K562 (cell line): ENCODE results near the gene CELSR1. TPM values are rescaled to one million over a fixed set of nuclear protein-coding genes. Genes with fewer than 3 reads are reported as not detected.
A peak's percentile ranks its signal among the peaks of the same experiment; 100 is the strongest.

Source experiments
- ATAC-seq: fragments of 200-7000 bp; cut with Tn5 transposase; 3 replicates; pipeline ENCODE4 v1.9.1; 2020; ENCODE audit warnings: moderate library complexity
- BruUV-seq: library from RNA; stranded (reverse); fragments of 400-500 nt; replicated peaks from 2 replicates; lab custom pipeline; 2021; lab: Mats Ljungman, UMichigan
- CTCF ChIA-PET: fragments of 300-600 bp; formaldehyde crosslinking; extraction: SDS; loops from one replicate; lab custom pipeline; 2021; ENCODE audit warnings: low intra/inter-chr PET ratio; lab: Yijun Ruan, JAX
- POLR2A ChIA-PET: fragments of 300-600, 350-650 bp; sonication (Branson Sonifier 250); formaldehyde crosslinking; extraction: SDS; loops from one replicate; lab custom pipeline; 2021; ENCODE audit warnings: antibody characterized with exemption, inconsistent platforms; lab: Yijun Ruan, JAX
- DNase-seq, 4 experiments: peaks; one replicate each; pipeline versions ENCODE4 v3.0.0 to v3.0.0-alpha.2; 2011 to 2018; ENCODE audit warnings: low spot score in 3 of 4, mixed read lengths in 3 of 4; ENCODE audit errors: extremely low read depth in 1 of 4
- FAIRE-seq: peaks from 2 replicates; lab custom pipeline; 2011; peaks lifted over from hg19 to GRCh38; lab: Jason Lieb, UNC
- H2AFZ ChIP-seq: 2 replicates; pipeline ENCODE4 v1.6.0; 2011; ENCODE audit warnings: low read depth, low read length, control low read depth, inconsistent platforms
- H3K27ac ChIP-seq: fragments of 200-600 bp; 3 replicates; pipeline ENCODE4 v1.8.0; 2011; ENCODE audit warnings: low read depth, mild to moderate bottlenecking, control low read depth, inconsistent platforms, low read length, moderate library complexity, mixed read lengths; ENCODE audit errors: extremely low read depth
- H3K27me3 ChIP-seq, 2 experiments: fragments of 300-600 bp in 1 of 2; 2 replicates in 1 of 2; 3 replicates in 1 of 2; pipeline versions ENCODE4 v1.6.0 to v1.8.0; 2011; ENCODE audit warnings: inconsistent platforms in 2 of 2, low read length in 2 of 2, mild to moderate bottlenecking in 1 of 2, mixed read lengths in 1 of 2, moderate library complexity in 1 of 2; ENCODE audit not compliant: control insufficient read depth in 2 of 2, insufficient read depth in 2 of 2
- H3K36me3 ChIP-seq: fragments of 300-600 bp; 3 replicates; pipeline ENCODE4 v1.8.0; 2011; ENCODE audit warnings: mild to moderate bottlenecking, low read length, inconsistent platforms; ENCODE audit not compliant: control insufficient read depth, insufficient read depth
- H3K4me1 ChIP-seq, 2 experiments: fragments of 200-600 bp in 1 of 2; replicated peaks in 1 of 2; 2 replicates in 1 of 2; 3 replicates in 1 of 2; pipeline versions ENCODE4 v1.5.1 to v1.8.0; 2011; ENCODE audit warnings: inconsistent platforms in 2 of 2, low read length in 2 of 2, mild to moderate bottlenecking in 1 of 2, mixed read lengths in 1 of 2, moderate library complexity in 1 of 2; ENCODE audit not compliant: control insufficient read depth in 2 of 2, insufficient read depth in 2 of 2
- H3K4me2 ChIP-seq: 2 replicates; pipeline ENCODE4 v1.6.1; 2011; ENCODE audit warnings: low read length, control low read depth, inconsistent platforms, mixed read lengths; ENCODE audit not compliant: insufficient read depth
- H3K4me3 ChIP-seq: fragments of 200-600 bp; sonication (generic), shearing (Covaris generic); 2 replicates; pipeline ENCODE4 v1.5.1; 2016; ENCODE audit warnings: control low read depth, inconsistent platforms
- H3K79me2 ChIP-seq: fragments of 200-600 bp; 3 replicates; pipeline ENCODE4 v1.8.0; 2011; ENCODE audit warnings: low read length, inconsistent platforms; ENCODE audit not compliant: control insufficient read depth, insufficient read depth
- H3K9ac ChIP-seq, 2 experiments: 2 replicates each; pipeline versions ENCODE4 v1.6.0 to v1.6.1; 2011; ENCODE audit warnings: low read depth in 2 of 2, low read length in 2 of 2, control low read depth in 1 of 2, inconsistent platforms in 1 of 2, mild to moderate bottlenecking in 1 of 2, mixed read lengths in 1 of 2; ENCODE audit not compliant: insufficient read depth in 1 of 2
- H3K9me1 ChIP-seq: one replicate; pipeline ENCODE4 v1.6.0; 2011; ENCODE audit warnings: inconsistent platforms, mild to moderate bottlenecking, low read length, moderate library complexity; ENCODE audit not compliant: control insufficient read depth, insufficient read depth
- H3K9me3 ChIP-seq: replicated peaks from 2 replicates; pipeline ENCODE4 v1.5.1; 2011; ENCODE audit warnings: low read depth, low read length, inconsistent platforms; ENCODE audit not compliant: control insufficient read depth, insufficient read depth
- H4K20me1 ChIP-seq: replicated peaks from 2 replicates; pipeline ENCODE4 v1.6.1; 2011; ENCODE audit warnings: low read length, inconsistent platforms, mixed read lengths; ENCODE audit not compliant: control insufficient read depth, insufficient read depth
- BACH1 ChIP-seq: fragments of 200-800 bp; sonication (Bioruptor generic); IDR thresholded peaks from 2 replicates; pipeline ENCODE4 v1.6.1; 2016; ENCODE audit warnings: missing genetic modification characterization, missing compliant biosample characterization
- CEBPB ChIP-seq: fragments of 450-650 bp; IDR thresholded peaks from 2 replicates; pipeline ENCODE4 v1.6.1; 2016; ENCODE audit warnings: missing genetic modification characterization, missing compliant biosample characterization
- CHCHD3 ChIP-seq: fragments of 250-450 bp; sonication (Bioruptor Pico); IDR thresholded peaks from 2 replicates; pipeline ENCODE4 v2.1.2; 2022; ENCODE audit warnings: mild to moderate bottlenecking
- CHD1 ChIP-seq: fragments of 200-600 bp; sonication (generic); IDR thresholded peaks from one replicate; pipeline ENCODE4 v1.6.1; 2012; ENCODE audit warnings: mild to moderate bottlenecking, moderate library complexity, low read length, inconsistent platforms
- KLF10 ChIP-seq: fragments of 250-450 bp; sonication (Bioruptor Pico); IDR thresholded peaks from 2 replicates; pipeline ENCODE4 v1.6.1; 2021; ENCODE audit warnings: matching md5 sums
- NFATC3 ChIP-seq: fragments of 450-650 bp; IDR thresholded peaks from 2 replicates; pipeline ENCODE4 v1.6.1; 2017; ENCODE audit warnings: mild to moderate bottlenecking
- NFE2L1 ChIP-seq: fragments of 450-650 bp; IDR thresholded peaks from 2 replicates; pipeline ENCODE4 v1.6.1; 2016; ENCODE audit warnings: missing genetic modification characterization, low read depth, mild to moderate bottlenecking, missing compliant biosample characterization, moderate library complexity, borderline replicate concordance
- NR1H2 ChIP-seq: sonication (generic); formaldehyde crosslinking; IDR thresholded peaks from 2 replicates; pipeline ENCODE4 v1.4.0; 2020; ENCODE audit warnings: mild to moderate bottlenecking, missing genetic modification reagents
- NRF1 ChIP-seq, 2 experiments: fragments of 450-650 bp; IDR thresholded peaks in 1 of 2; conservative IDR thresholded peaks in 1 of 2; 2 replicates each; pipeline ENCODE4 v1.6.1; 2014; ENCODE audit warnings: mild to moderate bottlenecking in 2 of 2
- RCOR1 ChIP-seq, 2 experiments: IDR thresholded peaks; 2 replicates each; pipeline ENCODE4 v1.6.1; 2012; ENCODE audit warnings: low read depth in 2 of 2, low read length in 2 of 2, borderline replicate concordance in 1 of 2, improper control_type of control experiment in 1 of 2
- ZNF282 ChIP-seq: sonication (generic); formaldehyde crosslinking; IDR thresholded peaks from 2 replicates; pipeline ENCODE4 v1.8.1; 2023; ENCODE audit warnings: missing genetic modification reagents
- ZNF699 ChIP-seq: fragments of 250-450 bp; sonication (Bioruptor Pico); IDR thresholded peaks from 2 replicates; pipeline ENCODE4 v1.8.0; 2021; ENCODE audit warnings: mild to moderate bottlenecking, moderate library complexity; ENCODE audit not compliant: insufficient replicate concordance
- ZSCAN29 ChIP-seq: fragments of 450-650 bp; IDR thresholded peaks from 2 replicates; pipeline ENCODE4 v1.6.1; 2017
- ZZZ3 ChIP-seq: fragments of 450-650 bp; IDR thresholded peaks from 2 replicates; pipeline ENCODE4 v1.6.1; 2016; ENCODE audit warnings: antibody characterized with exemption, mild to moderate bottlenecking, moderate library complexity
- WGBS: fragments of 100-300 bp; shearing (Covaris generic); methylation state at CpG from one replicate; pipeline ENCODE4 v1.1.6; 2016; ENCODE audit warnings: low coverage, mixed read lengths; ENCODE audit not compliant: insufficient coverage; ENCODE audit errors: missing lambda C conversion rate; 5-methylcytosine and 5-hydroxymethylcytosine counted together
- in situ Hi-C: fragments of 300-500 bp; cut with MboI; formaldehyde crosslinking; loops from 4 replicates; pipeline ENCODE4 v1.15.0; 2018; ENCODE audit warnings: inconsistent platforms, mixed read lengths
- intact Hi-C: fragments of 100-400 bp; cut with micrococcal nuclease; formaldehyde crosslinking; loops from 2 replicates; pipeline ENCODE4 v1.14.2; 2022
- polyA plus RNA-seq, 8 experiments: library from polyadenylated mRNA; depleted of rRNA in 4 of 8; stranded (reverse) in 5 of 8; unstranded in 3 of 8; fragments of >200 nt; fragmentation: Nextera tagmentation in 2 of 8; fragmentation: Illumina TruSeq in 1 of 8; extraction: Ambion mirVana in 2 of 8; extraction: Trizol in 1 of 8; gene quantifications; 2 replicates each; pipeline versions ENCODE4 v1.2.1 to v1.2.3, GENCODE V29; 2011 to 2014; ENCODE audit warnings: inconsistent platforms in 1 of 8, missing spikeins in 1 of 8
- total RNA-seq, 7 experiments: library from RNA; depleted of rRNA in 6 of 7; stranded (reverse); fragments of >200 nt in 6 of 7; fragmentation: Illumina TruSeq in 2 of 7; extraction: Trizol in 2 of 7; gene quantifications; 2 replicates each; pipeline versions ENCODE4 v1.2.1 to v1.2.3, GENCODE V29; 2011 to 2021; ENCODE audit warnings: low replicate concordance in 1 of 7
- TF ChIP-seq, protein P1 (sequence below): fragments of 450-650 bp; IDR thresholded peaks from 2 replicates; pipeline ENCODE4 v1.6.1; 2016; ENCODE audit warnings: low read depth, mild to moderate bottlenecking, moderate library complexity
- TF ChIP-seq, protein P2 (sequence below): sonication (generic); formaldehyde crosslinking; IDR thresholded peaks from 2 replicates; pipeline ENCODE4 v1.8.1; 2023; ENCODE audit warnings: mild to moderate bottlenecking, missing genetic modification reagents
- TF ChIP-seq, protein P3 (sequence below), 3 experiments: IDR thresholded peaks in 2 of 3; conservative IDR thresholded peaks in 1 of 3; 2 replicates each; pipeline ENCODE4 v1.5.1; 2011 to 2012; ENCODE audit warnings: low read length in 3 of 3, mild to moderate bottlenecking in 3 of 3, control low read depth in 2 of 3, improper control_type of control experiment in 1 of 3, inconsistent platforms in 1 of 3, low read depth in 1 of 3, mixed read lengths in 1 of 3, moderate library complexity in 1 of 3; ENCODE audit not compliant: insufficient read depth in 2 of 3

CELSR1 gene
- total and polyA plus RNA-seq, 9 of the 15 experiments (the other 6 are each of a cell fraction or from before 2014, with no cell fraction given) = under 0.01 to 0.09 TPM; not detected in 7

DNA sequence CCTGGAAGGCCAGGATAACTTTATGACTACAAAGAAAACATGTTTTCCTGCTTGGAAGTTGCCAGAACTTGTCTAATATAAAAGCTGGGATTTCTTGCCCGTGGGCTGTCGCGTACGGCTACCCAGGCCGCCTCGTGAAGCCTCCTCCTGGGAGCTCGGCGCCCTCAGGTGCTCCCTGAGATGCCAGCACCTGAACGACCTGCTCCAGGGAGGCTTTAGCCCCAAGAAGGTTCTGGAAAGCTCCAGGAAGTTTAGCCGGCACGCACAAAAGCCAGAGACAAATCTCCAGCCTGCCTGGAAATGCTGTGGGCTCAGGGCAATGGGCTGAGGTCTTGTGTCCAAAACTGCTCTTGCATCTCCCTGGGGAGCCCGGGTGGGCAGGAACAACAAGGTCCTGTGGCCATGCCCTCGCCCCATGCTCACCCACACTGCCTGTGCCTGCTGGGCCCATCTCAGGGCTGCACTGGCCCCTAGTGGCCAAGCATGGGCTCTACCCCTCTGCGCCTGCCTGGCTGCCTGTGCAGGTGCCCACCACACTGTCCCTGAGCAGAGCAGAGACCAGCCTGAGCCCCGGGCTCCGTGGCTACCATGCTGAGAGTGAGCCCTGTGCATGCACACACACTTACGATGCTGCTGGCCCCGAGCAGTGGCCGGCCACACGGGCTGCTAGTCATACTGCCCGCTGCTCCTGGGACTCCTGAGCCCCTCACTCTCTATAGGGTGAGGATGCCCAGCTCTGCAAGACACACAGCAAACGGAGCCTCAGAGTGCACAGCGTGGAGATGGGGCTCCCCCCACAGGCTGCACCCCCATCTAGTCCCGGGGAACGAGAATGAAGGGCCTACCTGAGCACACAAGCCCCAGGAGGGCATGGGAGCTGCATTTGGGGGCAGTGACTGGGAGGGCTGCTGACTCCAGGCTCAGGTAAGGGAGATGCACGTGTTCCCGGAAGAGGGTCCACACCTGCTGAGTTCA, 4.9 kb upstream of the CELSR1 start:
- no peaks in the 10 kb centered on the region for H3K9me1 ChIP-seq
- H3K4me1 ChIP-seq = peaks cover 0 to 14% of the 10 kb centered on the region in 2 experiments; a peak in 2 of 5 replicates
- 18% methylated on average over 25 of the region's 27 CpGs for WGBS
- DNase-seq (peak; percentile 52 to 77 (median 73)), ATAC-seq (peak; percentile 99), FAIRE-seq (no peak)
- no peak overlapping the region for H3K9ac ChIP-seq
- intact Hi-C loops (loop anchor here (1.0 to 5.0 kb wide), 2 partner anchors 175 to 420 kb away; no protein-coding TSS in a partner anchor), in situ Hi-C loops (loop anchor here (5.0 to 10.0 kb wide), 2 partner anchors 175 to 417 kb away; no protein-coding TSS in a partner anchor)
- no peaks in the 10 kb centered on the region for H4K20me1 ChIP-seq
- no peak overlapping the region for H3K4me3 ChIP-seq
- no peak overlapping the region for H2AFZ ChIP-seq
- no peak overlapping the region for H3K27ac ChIP-seq
- peaks cover 6 to 35% of the 10 kb centered on the region in 2 experiments; a peak in 3 of 5 replicates for H3K27me3 ChIP-seq
- H3K36me3 ChIP-seq = no peaks in the 10 kb centered on the region
- CTCF ChIA-PET = interaction anchor here (1.2 to 1.6 kb wide), 2 partner anchors 174 to 187 kb away, joined by 4 read pairs; no protein-coding TSS in a partner anchor
- no TSS peak for BruUV-seq
- no peak overlapping the region for H3K4me2 ChIP-seq
- H3K79me2 ChIP-seq = no peaks in the 10 kb centered on the region
- no peaks in the 10 kb centered on the region for H3K9me3 ChIP-seq
- POLR2A ChIA-PET = interaction anchor here (0.6 to 0.8 kb wide), 2 partner anchors 433 to 1021 kb away, joined by 3 read pairs; no protein-coding TSS in a partner anchor
- TF ChIP-seq RCOR1 (IDR thresholded peaks at IDR 0.05; ENCODE audit: borderline replicate concordance in 1 of 2, low read depth in 2 of 2, low read length in 2 of 2) (no peak), NR1H2 (no peak), ZZZ3 (no peak), ZSCAN29 (no peak), BACH1 (tag) (no peak), NFATC3 (no peak), ZNF282 (CRISPR knock-in tag) (no peak), NRF1 (conservative IDR thresholded peaks at IDR 0.05 in 1 of 2, IDR thresholded peaks at IDR 0.05 in 1 of 2) (0 out of 4 replicates have a peak, but pooled peaks of 1 of the 2 experiments have one; percentile 18), NFE2L1 (tag) (no peak), KLF10 (CRISPR knock-in tag) (no peak), CEBPB (tag) (no peak), CHD1 (no peak), ZNF699 (CRISPR knock-in tag) (no peak), CHCHD3 (no peak)
- TF ChIP-seq, protein P1, sequence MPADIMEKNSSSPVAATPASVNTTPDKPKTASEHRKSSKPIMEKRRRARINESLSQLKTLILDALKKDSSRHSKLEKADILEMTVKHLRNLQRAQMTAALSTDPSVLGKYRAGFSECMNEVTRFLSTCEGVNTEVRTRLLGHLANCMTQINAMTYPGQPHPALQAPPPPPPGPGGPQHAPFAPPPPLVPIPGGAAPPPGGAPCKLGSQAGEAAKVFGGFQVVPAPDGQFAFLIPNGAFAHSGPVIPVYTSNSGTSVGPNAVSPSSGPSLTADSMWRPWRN = no peak
- TF ChIP-seq, protein P2, sequence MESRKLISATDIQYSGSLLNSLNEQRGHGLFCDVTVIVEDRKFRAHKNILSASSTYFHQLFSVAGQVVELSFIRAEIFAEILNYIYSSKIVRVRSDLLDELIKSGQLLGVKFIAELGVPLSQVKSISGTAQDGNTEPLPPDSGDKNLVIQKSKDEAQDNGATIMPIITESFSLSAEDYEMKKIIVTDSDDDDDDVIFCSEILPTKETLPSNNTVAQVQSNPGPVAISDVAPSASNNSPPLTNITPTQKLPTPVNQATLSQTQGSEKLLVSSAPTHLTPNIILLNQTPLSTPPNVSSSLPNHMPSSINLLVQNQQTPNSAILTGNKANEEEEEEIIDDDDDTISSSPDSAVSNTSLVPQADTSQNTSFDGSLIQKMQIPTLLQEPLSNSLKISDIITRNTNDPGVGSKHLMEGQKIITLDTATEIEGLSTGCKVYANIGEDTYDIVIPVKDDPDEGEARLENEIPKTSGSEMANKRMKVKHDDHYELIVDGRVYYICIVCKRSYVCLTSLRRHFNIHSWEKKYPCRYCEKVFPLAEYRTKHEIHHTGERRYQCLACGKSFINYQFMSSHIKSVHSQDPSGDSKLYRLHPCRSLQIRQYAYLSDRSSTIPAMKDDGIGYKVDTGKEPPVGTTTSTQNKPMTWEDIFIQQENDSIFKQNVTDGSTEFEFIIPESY = no peak
- TF ChIP-seq, protein P3, sequence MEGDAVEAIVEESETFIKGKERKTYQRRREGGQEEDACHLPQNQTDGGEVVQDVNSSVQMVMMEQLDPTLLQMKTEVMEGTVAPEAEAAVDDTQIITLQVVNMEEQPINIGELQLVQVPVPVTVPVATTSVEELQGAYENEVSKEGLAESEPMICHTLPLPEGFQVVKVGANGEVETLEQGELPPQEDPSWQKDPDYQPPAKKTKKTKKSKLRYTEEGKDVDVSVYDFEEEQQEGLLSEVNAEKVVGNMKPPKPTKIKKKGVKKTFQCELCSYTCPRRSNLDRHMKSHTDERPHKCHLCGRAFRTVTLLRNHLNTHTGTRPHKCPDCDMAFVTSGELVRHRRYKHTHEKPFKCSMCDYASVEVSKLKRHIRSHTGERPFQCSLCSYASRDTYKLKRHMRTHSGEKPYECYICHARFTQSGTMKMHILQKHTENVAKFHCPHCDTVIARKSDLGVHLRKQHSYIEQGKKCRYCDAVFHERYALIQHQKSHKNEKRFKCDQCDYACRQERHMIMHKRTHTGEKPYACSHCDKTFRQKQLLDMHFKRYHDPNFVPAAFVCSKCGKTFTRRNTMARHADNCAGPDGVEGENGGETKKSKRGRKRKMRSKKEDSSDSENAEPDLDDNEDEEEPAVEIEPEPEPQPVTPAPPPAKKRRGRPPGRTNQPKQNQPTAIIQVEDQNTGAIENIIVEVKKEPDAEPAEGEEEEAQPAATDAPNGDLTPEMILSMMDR (IDR thresholded peaks at IDR 0.05 in 2 of 3, conservative IDR thresholded peaks at IDR 0.05 in 1 of 3; ENCODE audit: insufficient read depth in 2 of 3, low read depth in 1 of 3, low read length in 3 of 3) = peak; percentile 80 to 83 (median 82)
